ENCODE data around the gene PROSER3. TPM values are rescaled to one million over a fixed set of nuclear protein-coding genes. Genes with fewer than 3 reads are reported as not detected.
A peak's percentile ranks its signal among the peaks of the same experiment; 100 is the strongest.

Gene PROSER3
- polyA plus RNA-seq, 1 donor from 2014 or later = 1.2 TPM

DNA sequence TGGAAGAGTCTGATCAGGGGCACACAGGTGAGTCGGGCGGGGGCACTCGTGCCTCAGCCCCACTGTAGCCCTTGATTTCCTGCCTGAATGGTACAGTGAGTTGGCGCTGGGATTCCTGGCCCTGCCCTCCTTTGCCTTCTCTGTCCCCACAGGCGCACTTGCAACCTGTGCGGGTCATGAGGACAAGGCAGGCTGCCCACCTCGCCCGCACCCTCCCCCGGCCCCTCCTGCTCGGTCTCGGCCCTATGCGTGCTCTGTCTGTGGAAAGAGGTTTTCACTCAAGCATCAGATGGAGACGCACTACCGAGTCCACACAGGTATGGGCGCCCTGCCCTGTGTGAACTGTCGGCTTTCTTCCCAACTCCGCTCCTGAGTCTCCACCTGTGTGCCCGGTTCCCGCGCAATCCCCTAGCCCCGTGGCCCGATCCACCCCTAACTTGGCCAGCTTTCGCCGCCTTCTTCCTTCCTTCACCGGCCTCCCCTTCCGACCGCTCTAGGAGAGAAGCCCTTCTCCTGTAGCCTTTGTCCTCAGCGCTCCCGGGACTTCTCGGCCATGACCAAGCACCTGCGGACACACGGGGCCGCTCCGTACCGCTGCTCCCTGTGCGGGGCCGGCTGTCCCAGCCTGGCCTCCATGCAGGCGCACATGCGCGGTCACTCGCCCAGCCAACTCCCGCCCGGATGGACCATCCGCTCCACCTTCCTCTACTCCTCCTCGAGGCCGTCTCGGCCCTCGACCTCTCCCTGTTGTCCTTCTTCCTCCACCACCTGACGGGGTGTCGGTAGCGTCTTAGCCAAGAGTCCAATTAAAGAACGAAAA, 41.8 kb upstream of the PROSER3 start:
- Histone ChIP-seq H3K4me2 (ENCODE audit: low read length) (peak overlapping the region; percentile 76), H3K4me3 (ENCODE audit: low read length) (peak overlapping the region; percentile 99), H3K36me3 (ENCODE audit: insufficient read depth, low read length) (no peaks in the 10 kb centered on the region), H3K9ac (ENCODE audit: low read length) (peak overlapping the region; percentile 75), H4K20me1 (ENCODE audit: insufficient read depth) (no peaks in the 10 kb centered on the region), H3K79me2 (replicated peaks; ENCODE audit: insufficient read depth, low read length) (peaks cover 22% of the 10 kb centered on the region), H2AFZ (ENCODE audit: low read depth, low read length) (peak overlapping the region; percentile 84), H3K9me2 (ENCODE audit: insufficient read depth, low read length) (no peaks in the 10 kb centered on the region), H3K27ac (ENCODE audit: low read length) (peak overlapping the region; percentile 71), H3K9me3 (ENCODE audit: low read length) (no peaks in the 10 kb centered on the region), H3F3A (ENCODE audit: insufficient read depth, low read length, poor library complexity, severe bottlenecking) (no peaks in the 10 kb centered on the region), H3K27me3 (ENCODE audit: insufficient read depth, low read depth, low read length) (no peaks in the 10 kb centered on the region)
- TF ChIP-seq RAD21 (conservative IDR thresholded peaks at IDR 0.05) (no peak), MXI1 (conservative IDR thresholded peaks at IDR 0.05; ENCODE audit: poor library complexity, severe bottlenecking) (no peak)
- TF ChIP-seq, protein P1, sequence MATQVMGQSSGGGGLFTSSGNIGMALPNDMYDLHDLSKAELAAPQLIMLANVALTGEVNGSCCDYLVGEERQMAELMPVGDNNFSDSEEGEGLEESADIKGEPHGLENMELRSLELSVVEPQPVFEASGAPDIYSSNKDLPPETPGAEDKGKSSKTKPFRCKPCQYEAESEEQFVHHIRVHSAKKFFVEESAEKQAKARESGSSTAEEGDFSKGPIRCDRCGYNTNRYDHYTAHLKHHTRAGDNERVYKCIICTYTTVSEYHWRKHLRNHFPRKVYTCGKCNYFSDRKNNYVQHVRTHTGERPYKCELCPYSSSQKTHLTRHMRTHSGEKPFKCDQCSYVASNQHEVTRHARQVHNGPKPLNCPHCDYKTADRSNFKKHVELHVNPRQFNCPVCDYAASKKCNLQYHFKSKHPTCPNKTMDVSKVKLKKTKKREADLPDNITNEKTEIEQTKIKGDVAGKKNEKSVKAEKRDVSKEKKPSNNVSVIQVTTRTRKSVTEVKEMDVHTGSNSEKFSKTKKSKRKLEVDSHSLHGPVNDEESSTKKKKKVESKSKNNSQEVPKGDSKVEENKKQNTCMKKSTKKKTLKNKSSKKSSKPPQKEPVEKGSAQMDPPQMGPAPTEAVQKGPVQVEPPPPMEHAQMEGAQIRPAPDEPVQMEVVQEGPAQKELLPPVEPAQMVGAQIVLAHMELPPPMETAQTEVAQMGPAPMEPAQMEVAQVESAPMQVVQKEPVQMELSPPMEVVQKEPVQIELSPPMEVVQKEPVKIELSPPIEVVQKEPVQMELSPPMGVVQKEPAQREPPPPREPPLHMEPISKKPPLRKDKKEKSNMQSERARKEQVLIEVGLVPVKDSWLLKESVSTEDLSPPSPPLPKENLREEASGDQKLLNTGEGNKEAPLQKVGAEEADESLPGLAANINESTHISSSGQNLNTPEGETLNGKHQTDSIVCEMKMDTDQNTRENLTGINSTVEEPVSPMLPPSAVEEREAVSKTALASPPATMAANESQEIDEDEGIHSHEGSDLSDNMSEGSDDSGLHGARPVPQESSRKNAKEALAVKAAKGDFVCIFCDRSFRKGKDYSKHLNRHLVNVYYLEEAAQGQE (IDR thresholded peaks at IDR 0.05; ENCODE audit: borderline replicate concordance) = no peak

DNA sequence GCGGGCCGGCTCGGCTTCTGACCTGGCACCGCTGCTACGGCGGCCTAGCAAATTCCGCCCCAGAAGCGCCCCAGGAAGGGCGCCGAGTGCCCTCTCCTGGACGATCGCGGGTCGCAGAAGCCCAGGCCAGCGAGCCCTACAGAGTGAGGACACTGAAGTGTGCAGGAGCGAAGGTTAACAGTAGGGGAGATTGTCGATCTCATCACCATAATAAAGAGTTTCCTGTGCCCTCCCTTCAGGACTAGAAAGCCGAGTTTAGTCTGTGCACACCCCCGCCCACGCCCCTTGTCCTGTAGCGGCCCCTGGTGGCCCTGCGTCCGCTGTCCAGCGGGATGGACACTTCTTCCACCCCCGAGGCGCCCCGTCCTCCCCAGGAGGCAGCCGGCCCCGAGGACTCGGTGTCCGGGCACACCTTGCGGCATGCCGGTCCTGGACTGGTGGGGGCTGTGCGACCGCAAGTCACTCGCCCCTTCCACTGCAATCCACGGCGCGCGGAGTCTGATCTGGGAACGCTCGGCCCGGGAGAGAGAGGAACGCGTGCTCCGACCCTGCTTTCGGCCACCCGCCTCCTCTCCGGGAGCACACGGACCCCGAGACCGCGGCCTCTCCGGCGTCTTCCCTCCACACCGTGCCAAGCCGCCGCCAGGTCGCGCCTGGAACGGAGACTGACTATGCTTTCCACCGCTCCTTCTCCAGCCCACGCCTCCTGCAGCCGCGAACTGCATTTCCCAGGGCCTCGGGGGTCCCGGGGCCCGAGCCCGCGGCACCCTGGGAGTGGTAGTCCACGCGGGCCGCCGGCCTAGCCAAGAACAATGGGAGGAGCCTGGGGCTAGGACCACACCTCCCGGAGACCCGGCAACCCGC, 40.9 kb upstream of the PROSER3 start:
- no peaks in the 10 kb centered on the region for H4K20me1 ChIP-seq (ENCODE audit: insufficient read depth)
- H3F3A ChIP-seq (ENCODE audit: insufficient read depth, low read length, poor library complexity, severe bottlenecking) = no peaks in the 10 kb centered on the region
- H3K9me3 ChIP-seq (ENCODE audit: low read length) = no peaks in the 10 kb centered on the region
- H3K36me3 ChIP-seq (ENCODE audit: insufficient read depth, low read length) = no peaks in the 10 kb centered on the region
- H3K4me2 ChIP-seq (ENCODE audit: low read length) = peak overlapping the region; percentile 76
- peak overlapping the region; percentile 99 for H3K4me3 ChIP-seq (ENCODE audit: low read length)
- no peaks in the 10 kb centered on the region for H3K9me2 ChIP-seq (ENCODE audit: insufficient read depth, low read length)
- TF ChIP-seq, protein P2, sequence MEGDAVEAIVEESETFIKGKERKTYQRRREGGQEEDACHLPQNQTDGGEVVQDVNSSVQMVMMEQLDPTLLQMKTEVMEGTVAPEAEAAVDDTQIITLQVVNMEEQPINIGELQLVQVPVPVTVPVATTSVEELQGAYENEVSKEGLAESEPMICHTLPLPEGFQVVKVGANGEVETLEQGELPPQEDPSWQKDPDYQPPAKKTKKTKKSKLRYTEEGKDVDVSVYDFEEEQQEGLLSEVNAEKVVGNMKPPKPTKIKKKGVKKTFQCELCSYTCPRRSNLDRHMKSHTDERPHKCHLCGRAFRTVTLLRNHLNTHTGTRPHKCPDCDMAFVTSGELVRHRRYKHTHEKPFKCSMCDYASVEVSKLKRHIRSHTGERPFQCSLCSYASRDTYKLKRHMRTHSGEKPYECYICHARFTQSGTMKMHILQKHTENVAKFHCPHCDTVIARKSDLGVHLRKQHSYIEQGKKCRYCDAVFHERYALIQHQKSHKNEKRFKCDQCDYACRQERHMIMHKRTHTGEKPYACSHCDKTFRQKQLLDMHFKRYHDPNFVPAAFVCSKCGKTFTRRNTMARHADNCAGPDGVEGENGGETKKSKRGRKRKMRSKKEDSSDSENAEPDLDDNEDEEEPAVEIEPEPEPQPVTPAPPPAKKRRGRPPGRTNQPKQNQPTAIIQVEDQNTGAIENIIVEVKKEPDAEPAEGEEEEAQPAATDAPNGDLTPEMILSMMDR (IDR thresholded peaks at IDR 0.05; ENCODE audit: poor library complexity, severe bottlenecking) = peak; percentile 92
- TF ChIP-seq EZH2 (IDR thresholded peaks at IDR 0.05; ENCODE audit: borderline replicate concordance, insufficient read depth, low read length, poor library complexity, severe bottlenecking) = no peak
- peak; percentile 96 for TF ChIP-seq MXI1 (conservative IDR thresholded peaks at IDR 0.05; ENCODE audit: poor library complexity, severe bottlenecking)
- peak; percentile 33 for TF ChIP-seq POLR2AphosphoS5 (IDR thresholded peaks at IDR 0.05)
- TF ChIP-seq EP300 (conservative IDR thresholded peaks at IDR 0.05; ENCODE audit: poor library complexity, severe bottlenecking) = peak; percentile 42
- TF ChIP-seq RAD21 (conservative IDR thresholded peaks at IDR 0.05) = peak; percentile 86
- peak; percentile 87 for TF ChIP-seq SMC3 (conservative IDR thresholded peaks at IDR 0.05; ENCODE audit: poor library complexity)
- TF ChIP-seq, protein P1 (IDR thresholded peaks at IDR 0.05; ENCODE audit: borderline replicate concordance) = peak; percentile 51
- no peak for TF ChIP-seq TAF1 (IDR thresholded peaks at IDR 0.05; ENCODE audit: low read depth)
- H3K79me2 ChIP-seq (replicated peaks; ENCODE audit: insufficient read depth, low read length) = peaks cover 22% of the 10 kb centered on the region
- H2AFZ ChIP-seq (ENCODE audit: low read depth, low read length) = peak overlapping the region; percentile 84
- H3K27ac ChIP-seq (ENCODE audit: low read length) = peak overlapping the region; percentile 71
- no peaks in the 10 kb centered on the region for H3K27me3 ChIP-seq (ENCODE audit: insufficient read depth, low read depth, low read length)
- peak overlapping the region; percentile 75 for H3K9ac ChIP-seq (ENCODE audit: low read length)
